Heart right ventricle (tissue), 16 donors: ENCODE results near the gene ATOSB. TPM values are rescaled to one million over a fixed set of nuclear protein-coding genes. Genes with fewer than 3 reads are reported as not detected.
"Not testable (repeated sequence)": the region's sequence is repeated elsewhere in the genome, so short reads cannot be mapped to it uniquely, and the experiment has no call there.

Experiments used
- ATAC-seq, 8 donors: fragments of 200-7000 bp; cut with Tn5 transposase; one replicate each; pipeline ENCODE4 v1.9.1; 2020; ENCODE audit warnings: mild to moderate bottlenecking in 8 of 8, moderate library complexity in 8 of 8, moderate number of reproducible peaks in 1 of 8
- DNase-seq, 2 donors: peaks; one replicate each; pipeline ENCODE4 v3.0.0-alpha.2; 2020
- H3K27ac ChIP-seq, 10 donors: fragments of 200-600 bp; sonication (generic) in 2 of 10; one replicate each; pipeline versions ENCODE4 v1.5.0 to v1.8.0; 2020 to 2022; ENCODE audit warnings: mild to moderate bottlenecking in 3 of 10
- H3K27me3 ChIP-seq, 7 donors: fragments of 200-600 bp; one replicate each; pipeline ENCODE4 v1.8.0; 2021 to 2022; ENCODE audit warnings: mild to moderate bottlenecking in 2 of 7
- H3K36me3 ChIP-seq, 9 donors: fragments of 200-600 bp; sonication (generic) in 1 of 9; one replicate each; pipeline versions ENCODE4 v1.5.0 to v1.8.0; 2020 to 2022; ENCODE audit warnings: mild to moderate bottlenecking in 2 of 9
- H3K4me1 ChIP-seq, 9 donors: fragments of 200-600 bp; sonication (generic) in 1 of 9; one replicate each; pipeline versions ENCODE4 v1.5.0 to v1.8.0; 2020 to 2022; ENCODE audit warnings: mild to moderate bottlenecking in 4 of 9
- H3K4me3 ChIP-seq, 10 donors: fragments of 200-600 bp; sonication (generic) in 2 of 10; one replicate each; pipeline versions ENCODE4 v1.5.0 to v1.8.0; 2020 to 2022; ENCODE audit warnings: mild to moderate bottlenecking in 7 of 10, moderate library complexity in 2 of 10
- H3K9me3 ChIP-seq, 11 donors: fragments of 200-600 bp in 10 of 11; sonication (generic) in 2 of 11; one replicate each; pipeline versions ENCODE4 v1.5.0 to v1.8.0; 2013 to 2022; ENCODE audit warnings: mild to moderate bottlenecking in 2 of 11, control low read depth in 1 of 11, moderate library complexity in 1 of 11
- CTCF ChIP-seq, 9 donors: fragments of 200-600 bp; sonication (generic) in 2 of 9; IDR thresholded peaks; one replicate each; pipeline versions ENCODE4 v1.5.0 to v1.8.0; 2021 to 2022; ENCODE audit warnings: antibody characterized with exemption in 9 of 9, mild to moderate bottlenecking in 5 of 9, moderate library complexity in 1 of 9
- WGBS, 2 donors: extraction: QIAGEN DNeasy Blood & Tissue Kit; methylation state at CpG; one replicate each; pipeline ENCODE4 v1.1.7; 2013; ENCODE audit warnings: inconsistent platforms in 1 of 2; 5-methylcytosine and 5-hydroxymethylcytosine counted together
- intact Hi-C, 10 donors: fragments of 100-400 bp; cut with DNase I; formaldehyde crosslinking; loops; one replicate each; pipeline versions ENCODE4 v1.11.1 to v1.14.2; 2022
- polyA plus RNA-seq, 2 donors: library from polyadenylated mRNA; stranded (reverse); fragments of 200-250 nt; gene quantifications; one replicate each; pipeline ENCODE4 v1.2.3, GENCODE V29; 2013
- total RNA-seq, 10 donors: library from RNA; stranded (reverse); fragmentation: NEBNext Ultra II Directional in 3 of 10; extraction: Animal tissue kit (Norgen Biotek cat#: 25700) in 3 of 10; gene quantifications; one replicate each; pipeline versions ENCODE4 v1.2.1 to v1.2.4, GENCODE V29; 2021 to 2023
- donor health status: Arrhythmogenic right ventricular cardiomyopathy.
- donor health status: ischemic (EF 13 %, LVEDD 7.1; RV severe dilation, severe dysfunction).
- donor health status: healthy with polysubstance abuse.
- donor health status: DM: no; HTN: yes; CAD: no.
- donor health status: DM: no; HTN: no; CAD: no.
- donor health status: ischemic (EF 25% LVEDD 6.9; RV normal size, moderate dysfunction).
- donor health status: ischemic (EF 25% LVEDD 5.7; RV mildly dilated, moderate dysfunction).
- donor health status: healthy.
- donor health status: DM: yes; HTN: yes; CAD: no.
- donor health status: Ischemic cardiomyopathy.
- donor health status: ischemic (EF 35%, LVEDD 5.7; RV mildly dilated, moderate dysfunction).
- donor health status: nonischemic (EF 11% LVEDD 7.7; RV severe dilation, severe dysfunction).
- donor health status: DM: yes; HTN: yes; CAD: no.
- donor health status: PGD.
- donor health status: ischemic (EF 29% LVEDD 5.4; RV normal size, mild dysfunction).
- donor health status: nonischemic (EF 23%, LVEDD 6.1; RV moderate dilation, normal function).

ATOSB gene
- total and polyA plus RNA-seq, 12 donors = 12.2 to 31.6 (median 17.2) TPM

GRCh38 chr9:35162605-35163315, 47.1 kb upstream of the ATOSB start:
- no peak for ATAC-seq
- 16 to 18% methylated on average over 11 of the region's 11 CpGs for WGBS, 2 donors
- no peak for DNase-seq
- Histone ChIP-seq H3K27ac (peak overlapping the region; percentile 88 to 98 (median 94)), H3K36me3 (no peaks in the 10 kb centered on the region), H3K4me3 (peak overlapping the region; percentile 61 to 93 (median 78)), H3K27me3 (peaks cover 0 to 6% (median 0%) of the 10 kb centered on the region in 7 donors), H3K4me1 (peaks cover 0 to 36% (median 21%) of the 10 kb centered on the region in 9 donors), H3K9me3 (no peaks in the 10 kb centered on the region)
- intact Hi-C loops = loop anchor here in 5 of 10 donors (5.0 to 10.0 kb wide), 4 partner anchors 45 to 182 kb away; partner anchors contain the start of gene ATOSB (in 4 of the 5)
- no peak for TF ChIP-seq CTCF (IDR thresholded peaks at IDR 0.05)

- Histone ChIP-seq H3K4me3 (peak within 1 kb of the TSS; percentile 61 to 93 (median 78)), H3K9me3 (no peaks in the 10 kb centered on the region), H3K27me3 (peaks cover 0 to 6% (median 0%) of the 10 kb centered on the region in 7 donors), H3K27ac (peak within 1 kb of the TSS; percentile 88 to 98 (median 94)), H3K4me1 (peaks cover 0 to 36% (median 21%) of the 10 kb centered on the region in 9 donors), H3K36me3 (no peaks in the 10 kb centered on the region)
- TF ChIP-seq CTCF (IDR thresholded peaks at IDR 0.05) = peak in 5 of 9 donors; percentile 20 to 53 (median 39)
- intact Hi-C loops = loop anchor here in 6 of 10 donors (2.0 to 10.0 kb wide), 5 partner anchors 45 to 183 kb away; partner anchors contain the start of gene ATOSB (in 4 of the 6)
- peak; percentile 96 to 97 for DNase-seq
- WGBS, 2 donors = 0 to 1% methylated on average over 63 to 70 of the region's 70 CpGs
- peak; percentile 98 to 100 (median 99) for ATAC-seq
Observed at GRCh38 chr9:35161713-35162604, 46.3 kb upstream of the ATOSB start, which contains the start of gene UNC13B. UNC13B (plus strand) TSS chr9:35162009; CDS start chr9:35162284, 275 bp downstream.

- ATAC-seq (no peak), DNase-seq (no peak)
- Histone ChIP-seq H3K4me3 (no peak overlapping the region), H3K36me3 (no peaks in the 10 kb centered on the region), H3K9me3 (no peaks in the 10 kb centered on the region), H3K27ac (no peak overlapping the region), H3K27me3 (peaks cover 0 to 6% (median 0%) of the 10 kb centered on the region in 7 donors), H3K4me1 (peaks cover 0 to 20% (median 12%) of the 10 kb centered on the region in 9 donors)
- WGBS, 2 donors = 92 to 93% methylated on average over 10 of the region's 10 CpGs
- TF ChIP-seq CTCF (IDR thresholded peaks at IDR 0.05) = no peak
- intact Hi-C loops = no loop called here
Observed at GRCh38 chr9:35158501-35159280, 43.0 kb upstream of the ATOSB start.

GRCh38 chr9:35157836-35158235, 42.2 kb upstream of the ATOSB start:
- WGBS, 2 donors = 64 to 69% methylated on average over 6 of the region's 6 CpGs
- H3K27me3 ChIP-seq, H3K9me3 ChIP-seq, DNase-seq, H3K36me3 ChIP-seq, H3K4me3 ChIP-seq, H3K27ac ChIP-seq, ATAC-seq, intact Hi-C loops: not testable (repeated sequence)
- peaks cover 0 to 11% (median 4%) of the 10 kb centered on the region in 9 donors for H3K4me1 ChIP-seq
